KBM-7 (cell line): ENCODE measurements around the gene KRT16.
"Not testable (repeated sequence)": the region's sequence is repeated elsewhere in the genome, so short reads cannot be mapped to it uniquely, and the experiment has no call there.

Experiments
- DNase-seq: peaks from one replicate; pipeline ENCODE4 v3.0.0-alpha.2; 2015
- in situ Hi-C: fragments of 300-500 bp; cut with MboI; formaldehyde crosslinking; loops from 2 replicates; pipeline ENCODE4 v1.14.3; 2020; ENCODE audit warnings: low sequenced_read_pairs, low pct_unique_long_range_greater_than_20kb, mixed read lengths

Gene KRT16

DNA sequence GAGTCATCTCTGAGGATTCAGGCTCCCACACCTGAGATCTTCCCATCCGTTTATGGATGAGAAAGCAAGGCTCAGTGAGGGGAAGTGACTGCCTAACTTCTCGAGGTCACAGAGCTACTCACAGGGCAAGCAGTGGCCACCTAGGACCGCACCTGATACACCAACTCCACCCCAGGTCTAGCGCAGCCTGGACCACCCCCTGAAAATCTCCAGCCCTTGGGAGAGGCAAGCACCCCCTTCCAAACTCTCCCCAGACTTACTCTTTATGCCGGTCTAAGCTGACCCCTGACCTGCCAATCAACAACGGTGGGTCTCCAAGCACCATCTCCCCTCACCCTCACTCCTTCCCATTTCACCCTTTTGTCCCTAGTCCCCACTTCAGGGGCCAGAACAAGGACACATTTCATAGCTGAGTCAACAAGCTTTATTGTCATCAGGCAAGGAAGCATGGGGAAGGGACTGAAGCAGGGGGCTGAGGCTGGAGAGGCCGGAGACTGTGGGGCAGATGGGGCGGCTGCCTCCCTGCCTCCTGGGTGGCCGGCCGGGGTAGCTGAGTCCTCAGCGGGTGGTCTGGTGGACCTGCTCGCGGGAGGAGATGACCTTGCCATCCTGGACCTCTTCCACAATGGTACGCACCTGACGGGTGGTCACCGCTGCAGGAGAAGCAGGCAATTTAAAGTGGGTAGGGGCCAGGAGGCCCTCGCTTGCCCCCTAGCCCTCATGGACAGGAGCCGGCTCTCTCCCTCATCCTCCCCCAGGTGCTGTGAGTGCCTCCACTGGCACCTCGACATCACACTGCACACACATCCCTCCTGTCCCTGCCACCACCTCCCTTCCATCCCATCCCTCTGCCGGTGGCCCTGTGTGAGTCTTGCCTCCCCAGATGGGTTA lies 6.7 kb upstream of the KRT16 start:
- DNase-seq = no peak
- in situ Hi-C loops = no loop called here

DNA sequence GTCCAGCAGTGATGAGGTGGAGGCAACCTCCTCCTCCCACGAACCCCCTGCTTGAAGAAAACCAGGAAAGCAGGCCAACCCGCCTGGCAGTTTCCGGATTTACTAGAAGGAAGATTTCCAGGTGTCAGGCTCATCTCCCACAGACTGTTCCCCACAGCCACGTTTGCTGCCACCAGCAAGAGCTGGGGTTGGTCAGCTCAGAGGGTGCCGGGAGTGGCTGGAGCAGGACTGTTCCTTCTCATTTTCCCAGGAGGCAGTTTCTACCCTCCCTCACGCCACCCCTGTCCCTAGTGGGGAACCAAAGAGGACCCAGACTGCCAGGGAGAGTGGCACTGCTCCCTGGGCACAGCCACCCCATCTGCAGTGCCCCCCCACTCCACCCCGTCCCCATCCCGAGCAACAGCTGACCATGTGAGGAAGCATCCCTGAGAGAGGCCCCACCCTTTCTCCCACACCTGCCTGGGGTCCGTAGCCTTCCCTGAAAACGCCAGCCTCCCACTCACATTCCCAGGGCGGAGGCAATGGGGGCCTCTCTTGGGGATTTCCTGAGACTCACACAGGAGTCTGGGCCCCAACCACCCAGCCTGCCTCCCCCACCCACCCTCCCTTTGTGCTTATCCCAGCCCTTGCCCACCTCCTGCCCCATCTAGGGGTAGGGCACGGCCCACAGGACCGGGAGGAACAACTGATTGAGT lies 5.9 kb upstream of the KRT16 start:
- in situ Hi-C loops = no loop called here
- no peak for DNase-seq

DNA sequence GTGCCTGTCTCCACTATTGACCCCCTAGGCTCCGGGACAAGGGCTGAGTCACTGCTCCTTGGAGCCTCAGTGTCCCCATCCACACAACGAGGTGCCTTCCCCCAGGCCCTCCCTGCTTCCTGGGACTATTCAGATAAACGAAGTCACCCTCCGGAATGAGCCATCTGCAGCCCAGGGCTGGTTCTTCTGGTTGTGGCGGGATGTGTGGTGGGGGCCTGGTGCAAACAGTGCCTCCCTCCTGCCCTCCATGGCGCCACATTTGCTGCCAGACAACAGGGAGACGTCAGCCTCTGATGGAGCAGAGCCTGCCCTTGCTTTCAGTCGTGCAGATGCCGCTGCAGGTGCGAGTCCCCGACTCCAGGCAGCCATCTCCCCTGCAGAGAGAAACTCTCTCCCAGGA lies 5.1 kb upstream of the KRT16 start:
- DNase-seq = no peak
- in situ Hi-C loops = no loop called here

DNA sequence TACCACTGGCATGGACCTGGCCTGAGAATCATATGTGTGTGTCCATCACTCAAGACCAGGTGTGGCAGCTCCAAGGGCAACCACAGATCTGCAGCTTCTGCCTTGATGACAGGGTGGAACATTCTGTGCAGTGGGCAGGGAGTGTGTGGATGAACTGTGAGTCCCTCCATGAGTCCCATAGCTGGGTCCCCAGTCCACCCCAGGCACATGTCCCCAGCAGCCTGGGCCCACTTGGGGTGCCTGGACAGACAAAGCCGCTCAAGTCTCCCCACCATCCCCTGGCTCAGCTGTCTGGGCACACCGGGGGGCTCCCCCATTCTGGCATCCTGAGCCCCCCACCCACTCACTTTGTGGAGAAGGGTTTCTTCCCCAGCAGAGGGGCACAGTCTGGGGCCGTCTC lies 4.6 kb upstream of the KRT16 start:
- no peak for DNase-seq

DNA sequence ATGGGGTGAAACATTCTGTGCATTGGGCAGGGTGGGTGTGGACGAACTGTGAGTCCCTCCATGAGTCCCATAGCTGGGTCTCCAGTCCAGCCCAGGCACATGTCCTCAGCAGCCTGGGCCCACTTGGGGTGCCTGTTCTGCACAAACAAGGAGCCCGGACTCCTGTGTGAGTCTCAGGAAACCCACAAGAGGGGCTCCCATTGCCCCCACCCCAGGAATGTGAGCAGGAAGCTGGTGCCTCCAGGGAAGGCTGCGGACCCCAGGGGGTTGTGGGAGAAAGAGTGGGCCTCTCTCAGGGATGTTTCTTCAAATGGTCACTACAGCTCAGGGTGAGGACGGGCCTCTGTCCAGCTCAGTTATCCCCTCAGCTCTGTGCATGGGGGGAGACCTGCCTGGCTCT lies 3.9 kb upstream of the KRT16 start:
- DNase-seq, in situ Hi-C loops: not testable (repeated sequence)

More for the DNA sequence above, 4.6 kb upstream of the KRT16 start:
- in situ Hi-C loops = no loop called here

DNA sequence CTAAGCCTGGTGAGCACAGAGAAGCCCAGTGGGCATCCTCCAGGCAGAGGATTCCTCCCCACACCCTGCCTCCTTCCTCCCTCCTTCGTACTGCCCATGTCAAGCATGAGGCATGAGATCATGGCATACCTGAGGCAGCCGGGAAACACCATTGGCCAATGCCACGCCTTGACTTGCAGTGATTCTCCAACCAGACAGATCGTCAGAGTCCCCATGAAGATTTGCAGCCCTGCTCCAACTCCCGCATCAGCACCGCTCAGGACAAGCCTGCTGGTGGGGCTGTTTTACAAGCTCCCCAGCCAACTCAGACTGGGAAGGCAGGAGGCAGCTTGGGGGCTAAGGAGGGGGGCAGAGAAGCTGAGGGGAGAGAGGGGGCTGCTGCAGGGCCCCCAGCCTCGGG lies 2.9 kb upstream of the KRT16 start:
- in situ Hi-C loops = no loop called here
- no peak for DNase-seq

DNA sequence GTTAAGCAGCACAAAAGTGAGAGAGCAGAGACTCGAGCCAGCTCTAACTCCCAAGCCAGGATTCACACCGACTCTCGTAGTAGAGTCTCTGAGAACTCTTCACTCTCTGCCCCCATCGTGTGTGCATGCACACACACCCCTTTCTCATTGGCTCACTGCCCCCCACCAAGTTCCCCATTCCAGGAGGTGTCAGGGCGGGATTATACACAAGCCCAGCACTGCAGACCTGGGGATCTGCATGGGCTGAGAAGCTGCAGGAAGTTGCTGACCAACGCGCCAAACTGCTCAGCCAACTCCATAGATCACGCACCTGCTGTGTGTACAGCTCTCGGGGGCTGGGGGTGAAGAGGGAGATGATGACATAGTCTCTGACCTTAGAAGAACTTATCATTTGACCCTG lies 2.2 kb upstream of the KRT16 start:
- in situ Hi-C loops = not testable (repeated sequence)
- DNase-seq = peak; percentile 26

DNA sequence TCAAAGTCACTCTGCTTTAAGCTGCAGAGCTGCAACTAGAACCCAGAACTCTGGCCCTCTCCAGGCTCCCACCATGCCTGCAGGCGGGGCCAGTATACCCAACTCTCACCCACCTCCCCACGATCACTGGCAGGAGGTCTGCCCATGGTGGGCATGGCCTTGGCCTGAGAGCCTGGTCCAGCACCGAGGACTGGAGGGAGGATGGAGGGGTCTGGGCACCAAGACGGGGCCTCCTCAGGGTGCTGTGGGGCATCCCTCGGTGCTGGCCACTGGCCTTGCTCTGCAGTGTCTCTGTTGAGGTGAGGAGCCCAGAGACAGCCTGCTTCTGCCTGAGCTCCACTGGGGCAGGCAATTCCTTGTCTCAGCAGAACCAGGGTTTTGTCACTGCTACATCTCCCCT lies 1.5 kb upstream of the KRT16 start:
- in situ Hi-C loops = no loop called here

DNA sequence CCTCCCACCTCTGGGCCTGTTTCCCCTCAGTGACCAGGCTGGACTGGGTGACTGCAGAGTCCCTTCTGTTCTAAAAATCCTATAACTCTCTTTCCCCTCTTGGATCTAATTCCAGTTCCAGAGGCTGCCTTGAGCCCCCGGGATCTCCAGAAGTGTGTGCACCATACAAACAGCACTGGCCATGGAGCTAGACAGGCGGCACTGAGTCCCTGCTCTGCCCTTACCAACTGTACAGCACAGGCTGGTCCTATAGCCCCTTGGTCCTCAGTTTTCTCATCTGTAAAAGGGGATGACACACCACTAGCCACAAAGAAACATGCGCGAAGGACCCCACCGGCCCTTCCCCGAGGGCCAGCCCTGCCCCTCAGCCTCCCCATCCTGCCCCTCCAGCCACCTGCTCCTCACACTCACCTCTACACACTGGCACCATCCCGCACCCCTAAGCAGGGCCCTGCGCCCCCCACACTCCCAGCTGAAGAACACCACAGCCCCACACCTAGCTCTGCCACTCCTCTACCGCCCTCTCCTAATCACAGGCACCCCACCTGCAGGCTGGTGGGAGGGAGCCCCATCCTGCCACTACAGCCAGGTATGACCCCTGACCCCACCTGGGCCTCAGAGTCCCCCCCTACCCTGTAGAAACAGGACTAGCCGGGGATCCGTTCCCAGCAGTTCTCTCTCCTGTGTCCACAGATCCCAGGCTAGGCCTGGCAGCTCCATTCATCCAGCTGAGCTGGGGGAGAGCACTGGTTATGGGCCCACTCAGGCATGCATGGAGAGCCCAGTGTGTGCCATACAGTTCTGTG lies 913 bp upstream of the KRT16 start:
- no peak for DNase-seq
- in situ Hi-C loops = no loop called here

More for the DNA sequence above, 1.5 kb upstream of the KRT16 start:
- DNase-seq = no peak

DNA sequence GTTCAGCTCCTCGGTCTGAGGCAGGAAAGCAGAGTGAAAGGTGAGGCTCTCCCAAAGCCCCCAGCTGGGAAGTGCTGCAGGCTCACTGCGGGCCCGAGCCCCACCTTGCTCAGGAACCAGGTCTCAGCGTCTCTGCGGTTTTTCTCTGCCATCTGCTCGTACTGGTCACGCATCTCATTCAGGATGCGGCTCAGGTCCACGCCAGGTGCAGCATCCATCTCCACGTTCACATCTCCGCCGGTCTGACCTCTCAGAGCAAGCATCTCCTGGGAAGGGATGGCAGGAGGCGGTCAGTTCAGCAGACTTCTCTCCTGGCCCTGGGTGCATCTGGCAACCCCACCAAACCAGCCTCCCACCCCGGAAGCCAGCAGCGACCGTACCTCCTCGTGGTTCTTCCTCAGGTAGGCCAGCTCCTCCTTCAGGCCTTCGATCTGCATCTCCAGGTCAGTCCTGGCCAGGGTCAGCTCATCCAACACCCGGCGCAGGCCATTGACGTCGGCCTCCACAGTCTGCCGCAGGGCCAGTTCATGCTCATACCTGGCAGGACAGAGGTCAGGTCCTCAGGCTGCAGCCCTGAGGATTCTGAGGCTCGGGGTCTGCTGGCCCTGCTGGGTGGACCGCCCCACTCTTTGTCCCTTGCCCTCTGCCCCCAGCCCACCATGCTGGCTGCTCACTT lies 1.5 kb downstream of the KRT16 start:
- in situ Hi-C loops = no loop called here
- DNase-seq = no peak

DNA sequence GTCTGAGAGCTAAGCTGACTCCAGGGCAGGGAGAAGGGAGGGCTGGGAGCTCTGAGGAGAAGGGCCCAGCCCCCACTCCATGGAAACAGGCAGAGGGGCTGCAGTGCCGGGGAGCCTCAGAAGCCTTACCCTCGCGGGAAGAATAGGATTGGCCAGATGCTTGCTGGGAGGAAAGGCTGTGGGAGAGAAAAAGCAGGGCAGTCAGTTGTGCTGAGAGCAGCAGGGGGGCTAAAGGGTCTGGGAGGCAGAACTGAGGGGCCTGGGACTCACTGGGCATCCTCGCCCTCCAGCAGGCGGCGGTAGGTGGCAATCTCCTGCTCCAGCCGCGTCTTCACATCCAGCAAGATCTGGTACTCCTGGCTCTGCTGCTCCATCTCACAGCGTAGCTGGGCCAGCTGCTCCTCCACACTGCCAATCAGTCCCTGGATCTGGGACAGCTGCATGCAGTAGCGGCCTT lies 2.5 kb downstream of the KRT16 start:
- in situ Hi-C loops = not testable (repeated sequence)

DNA sequence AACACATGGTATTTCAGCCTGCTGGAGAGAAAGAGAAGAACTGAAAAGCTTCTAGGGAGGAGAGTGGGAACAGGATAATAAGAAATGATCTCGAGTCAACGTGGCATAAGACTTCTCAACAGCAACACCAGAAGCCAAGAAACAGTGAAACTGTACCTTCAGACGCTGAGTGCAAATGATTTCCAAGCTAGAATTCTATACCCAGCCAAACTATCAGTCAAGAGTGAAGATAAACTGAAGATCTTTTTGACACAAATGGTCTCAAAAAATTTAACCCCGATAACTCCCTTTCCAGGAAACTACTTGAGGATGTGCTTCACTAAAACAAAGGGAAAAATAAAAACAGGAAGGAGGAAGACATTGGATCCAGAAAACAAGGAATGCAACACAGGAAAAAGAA lies 5.6 kb downstream of the KRT16 start:
- DNase-seq, in situ Hi-C loops: not testable (repeated sequence)

More for the DNA sequence above, 2.5 kb downstream of the KRT16 start:
- DNase-seq = not testable (repeated sequence)

DNA sequence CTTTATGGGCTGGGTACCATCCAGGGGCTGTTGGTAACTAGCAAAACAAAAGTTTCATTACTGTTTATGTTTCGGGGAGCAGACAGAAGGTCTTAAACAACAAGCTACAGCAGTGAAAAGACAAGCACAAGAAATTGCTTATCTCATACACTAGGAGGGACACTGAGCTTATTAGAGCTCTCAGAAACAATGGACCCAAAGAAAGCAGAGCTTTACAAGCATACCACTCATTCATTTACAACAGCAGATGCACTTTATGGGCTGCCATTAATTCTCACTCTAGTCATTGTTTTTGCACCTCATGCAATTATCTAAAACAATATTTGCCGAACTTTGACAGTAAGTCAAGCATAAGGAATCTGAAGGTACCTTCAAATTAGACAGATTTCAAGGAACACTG lies 10.0 kb downstream of the KRT16 start:
- DNase-seq = no peak
- in situ Hi-C loops = no loop called here

DNA sequence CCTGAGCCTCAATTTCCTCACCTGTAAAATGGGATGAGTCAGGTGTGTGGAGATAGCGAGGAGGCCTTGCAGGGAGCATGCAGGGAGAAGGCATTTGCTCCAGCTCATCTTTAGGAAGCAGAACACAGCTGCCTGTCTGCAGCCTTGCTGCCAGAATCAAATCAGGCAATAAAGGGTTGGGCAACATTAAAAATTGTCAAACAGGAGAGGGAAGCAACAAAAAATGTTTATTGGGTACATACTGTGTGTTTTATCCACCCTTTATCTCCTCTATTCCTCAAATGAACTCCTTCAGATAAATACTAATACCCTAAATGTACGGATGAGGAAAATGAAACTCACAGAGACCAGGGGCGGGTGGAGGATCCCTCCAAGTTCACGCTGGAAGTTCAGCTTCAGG lies 12.2 kb downstream of the KRT16 start:
- DNase-seq = no peak
- in situ Hi-C loops = no loop called here

DNA sequence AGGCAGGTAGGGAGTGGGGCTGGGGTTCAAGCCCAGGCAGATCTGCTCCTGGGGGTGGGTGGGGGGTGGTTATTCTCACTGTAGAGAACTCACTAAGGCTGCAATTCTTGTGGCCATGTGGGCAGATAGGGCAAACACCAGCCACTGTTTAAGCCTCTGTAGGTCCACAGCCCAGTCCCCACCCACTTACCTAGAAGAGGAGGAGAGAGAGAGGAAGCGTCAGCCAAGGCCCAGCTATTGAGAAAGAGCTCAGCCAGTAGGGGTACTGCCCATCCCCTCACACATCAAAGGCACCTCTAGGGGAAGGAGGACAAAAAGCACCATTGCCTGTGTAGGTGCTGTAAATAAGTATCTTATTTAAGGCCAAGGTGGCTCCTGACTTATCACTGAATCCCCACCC lies 12.9 kb downstream of the KRT16 start:
- in situ Hi-C loops = no loop called here
- DNase-seq = no peak

DNA sequence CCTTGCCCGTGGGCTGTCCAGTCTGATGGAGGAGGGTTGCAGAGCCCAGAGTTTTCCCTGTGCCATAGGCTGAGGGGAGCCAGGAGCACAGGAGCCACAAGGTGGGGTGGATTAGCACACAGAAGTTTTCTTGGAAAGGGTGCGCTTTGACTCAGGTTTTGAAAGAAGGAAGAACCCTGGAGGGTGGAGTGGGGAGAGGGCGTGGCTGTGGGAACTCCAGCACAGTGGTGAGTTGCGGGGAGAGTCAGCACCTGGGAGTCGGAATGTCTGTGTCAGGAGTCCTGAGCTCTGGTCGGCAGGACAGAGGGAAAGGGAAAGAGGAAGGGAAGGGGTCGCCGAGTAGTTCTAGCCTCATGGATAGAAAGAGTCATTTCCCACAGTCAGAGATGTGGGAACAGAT lies 17.0 kb downstream of the KRT16 start:
- in situ Hi-C loops = no loop called here
- no peak for DNase-seq

DNA sequence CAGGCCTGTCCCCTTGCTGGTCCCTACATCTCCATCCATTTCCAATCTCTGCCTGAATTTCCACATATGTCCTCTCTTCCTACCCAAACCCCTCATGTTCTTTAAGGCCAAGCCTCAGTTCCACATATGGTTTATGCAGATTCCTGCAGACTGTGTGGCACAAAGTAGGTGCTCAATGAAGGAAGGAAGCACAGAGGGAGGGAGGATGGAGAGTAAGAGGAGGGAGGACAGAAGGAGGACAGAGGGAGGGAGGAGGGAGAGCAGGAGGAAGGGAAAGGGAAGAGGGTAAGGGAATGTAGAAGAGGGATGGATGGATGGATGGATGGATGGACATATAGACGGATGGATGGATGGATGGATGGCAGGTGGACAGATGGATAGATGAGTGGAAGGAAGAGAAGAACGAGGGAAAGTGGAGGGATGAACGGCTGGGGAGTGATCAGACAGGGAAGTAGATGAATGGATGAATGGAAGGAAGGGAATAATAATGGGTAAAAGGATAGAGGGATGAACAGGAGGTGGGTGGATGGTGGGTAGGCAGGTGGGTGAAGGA lies 18.1 kb downstream of the KRT16 start:
- in situ Hi-C loops = no loop called here
- no peak for DNase-seq

DNA sequence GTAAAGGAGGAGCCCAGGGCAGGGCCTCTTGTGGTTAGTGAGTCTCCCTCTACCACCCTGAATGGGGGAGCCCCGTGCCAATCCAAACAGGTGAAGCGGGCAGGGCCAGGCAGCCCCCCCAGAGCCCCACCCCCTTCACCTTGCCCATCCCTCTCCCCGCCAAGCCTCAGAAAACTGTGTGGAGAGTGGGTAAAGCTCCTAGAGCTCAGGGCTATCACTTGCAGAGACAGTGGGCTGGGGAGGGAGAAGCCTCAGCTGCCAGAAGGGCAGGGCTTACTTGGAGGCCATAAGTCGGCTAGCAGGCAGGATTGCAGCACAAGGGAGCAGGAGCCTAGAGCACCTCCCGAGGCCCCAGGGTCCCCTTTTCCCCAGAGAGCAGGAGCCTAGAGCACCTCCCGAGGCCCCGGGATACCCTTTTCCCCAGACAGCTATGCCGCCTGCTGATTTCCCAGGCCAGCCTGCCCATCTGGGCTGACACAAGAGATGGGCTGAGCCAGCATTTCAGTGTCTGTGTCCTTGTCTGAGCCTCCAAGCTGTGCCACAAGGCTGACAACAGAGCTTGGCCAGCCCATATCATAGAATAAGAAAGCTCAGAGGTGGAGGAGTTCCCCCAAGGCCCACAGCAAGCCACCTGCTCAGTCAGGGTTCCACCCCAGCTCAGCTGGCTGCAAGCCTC lies 19.1 kb downstream of the KRT16 start:
- DNase-seq = no peak
- in situ Hi-C loops = no loop called here
